ENCODE data around the gene CYBRD1. TPM values are rescaled to one million over a fixed set of nuclear protein-coding genes. Genes with fewer than 3 reads are reported as not detected.
A peak's percentile ranks its signal among the peaks of the same experiment; 100 is the strongest.

The CYBRD1 gene, protein sequence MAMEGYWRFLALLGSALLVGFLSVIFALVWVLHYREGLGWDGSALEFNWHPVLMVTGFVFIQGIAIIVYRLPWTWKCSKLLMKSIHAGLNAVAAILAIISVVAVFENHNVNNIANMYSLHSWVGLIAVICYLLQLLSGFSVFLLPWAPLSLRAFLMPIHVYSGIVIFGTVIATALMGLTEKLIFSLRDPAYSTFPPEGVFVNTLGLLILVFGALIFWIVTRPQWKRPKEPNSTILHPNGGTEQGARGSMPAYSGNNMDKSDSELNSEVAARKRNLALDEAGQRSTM
- 48.4 TPM for total RNA-seq
- long read RNA-seq, full-length matches to known transcripts, result 60 of 74 reads
- long read RNA-seq, partial matches to known transcripts, result 1 of 74 reads
- long read RNA-seq, other reads (novel, unspliced or antisense), result 13 of 74 reads

DNA sequence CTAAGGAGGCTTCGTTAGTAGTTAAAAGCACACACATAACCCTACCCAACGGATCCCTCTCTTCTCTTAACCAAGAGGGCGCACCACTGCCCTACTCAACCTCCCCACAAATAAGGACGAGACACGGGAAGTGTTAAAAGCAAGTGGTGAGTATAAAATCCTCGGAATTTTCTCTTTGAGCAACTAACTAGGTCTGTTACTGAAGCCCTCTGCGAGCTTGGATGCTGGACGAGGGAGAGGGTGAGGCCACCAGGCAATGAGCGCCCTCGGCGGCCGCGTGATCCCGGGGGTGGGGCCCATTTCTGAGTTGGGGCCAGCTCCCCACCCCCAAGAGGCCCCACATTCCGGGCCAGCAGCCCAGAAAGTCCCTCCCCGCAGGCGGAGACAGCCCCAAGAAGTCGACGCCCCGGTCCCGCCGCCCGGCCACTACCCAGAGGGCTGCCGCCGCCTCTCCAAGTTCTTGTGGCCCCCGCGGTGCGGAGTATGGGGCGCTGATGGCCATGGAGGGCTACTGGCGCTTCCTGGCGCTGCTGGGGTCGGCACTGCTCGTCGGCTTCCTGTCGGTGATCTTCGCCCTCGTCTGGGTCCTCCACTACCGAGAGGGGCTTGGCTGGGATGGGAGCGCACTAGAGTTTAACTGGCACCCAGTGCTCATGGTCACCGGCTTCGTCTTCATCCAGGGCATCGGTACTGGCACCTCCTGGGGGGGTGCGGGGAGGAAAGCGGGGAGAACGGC, at the start of gene CYBRD1:
CYBRD1 (plus strand) TSS at position 423 of the 736 bp plus-strand sequence; CDS start at position 495, 72 bp downstream.
- TF ChIP-seq CTCF (IDR thresholded peaks at IDR 0.05; ENCODE audit: borderline replicate concordance), result no peak
- H3K9me3 ChIP-seq (replicated peaks), result no peaks in the 10 kb centered on the region
- peak within 1 kb of the TSS; percentile 95 for H3K27ac ChIP-seq (replicated peaks)
- peak; percentile 90 for DNase-seq
- H3K4me3 ChIP-seq, result peak within 1 kb of the TSS; percentile 86
- H3K36me3 ChIP-seq, result no peaks in the 10 kb centered on the region
- intact Hi-C loops (cut with micrococcal nuclease), result no loop called here
- peaks cover 52% of the 10 kb centered on the region for H3K4me1 ChIP-seq
- H3K27me3 ChIP-seq (ENCODE audit: low read depth), result no peaks in the 10 kb centered on the region

- Histone ChIP-seq H3K4me3 (no peak overlapping the region), H3K27ac (replicated peaks) (no peak overlapping the region), H3K4me1 (no peaks in the 10 kb centered on the region), H3K27me3 (ENCODE audit: low read depth) (no peaks in the 10 kb centered on the region), H3K9me3 (replicated peaks) (no peaks in the 10 kb centered on the region), H3K36me3 (peaks cover 50% of the 10 kb centered on the region)
- DNase-seq, result no peak
- intact Hi-C loops (cut with micrococcal nuclease), result no loop called here
- no peak for TF ChIP-seq CTCF (IDR thresholded peaks at IDR 0.05; ENCODE audit: borderline replicate concordance)
Observed at GRCh38 chr2:171475979-171476378, 46.3 kb upstream of the CYBRD1 start.

GRCh38 chr2:171478345-171478744, 43.9 kb upstream of the CYBRD1 start:
- TF ChIP-seq CTCF (IDR thresholded peaks at IDR 0.05; ENCODE audit: borderline replicate concordance), result no peak
- H3K27me3 ChIP-seq (ENCODE audit: low read depth), result no peaks in the 10 kb centered on the region
- intact Hi-C loops (cut with micrococcal nuclease), result no loop called here
- no peak overlapping the region for H3K4me3 ChIP-seq
- no peak for DNase-seq
- no peaks in the 10 kb centered on the region for H3K4me1 ChIP-seq
- H3K9me3 ChIP-seq (replicated peaks), result no peaks in the 10 kb centered on the region
- peaks cover 48% of the 10 kb centered on the region for H3K36me3 ChIP-seq
- no peak overlapping the region for H3K27ac ChIP-seq (replicated peaks)

DNA sequence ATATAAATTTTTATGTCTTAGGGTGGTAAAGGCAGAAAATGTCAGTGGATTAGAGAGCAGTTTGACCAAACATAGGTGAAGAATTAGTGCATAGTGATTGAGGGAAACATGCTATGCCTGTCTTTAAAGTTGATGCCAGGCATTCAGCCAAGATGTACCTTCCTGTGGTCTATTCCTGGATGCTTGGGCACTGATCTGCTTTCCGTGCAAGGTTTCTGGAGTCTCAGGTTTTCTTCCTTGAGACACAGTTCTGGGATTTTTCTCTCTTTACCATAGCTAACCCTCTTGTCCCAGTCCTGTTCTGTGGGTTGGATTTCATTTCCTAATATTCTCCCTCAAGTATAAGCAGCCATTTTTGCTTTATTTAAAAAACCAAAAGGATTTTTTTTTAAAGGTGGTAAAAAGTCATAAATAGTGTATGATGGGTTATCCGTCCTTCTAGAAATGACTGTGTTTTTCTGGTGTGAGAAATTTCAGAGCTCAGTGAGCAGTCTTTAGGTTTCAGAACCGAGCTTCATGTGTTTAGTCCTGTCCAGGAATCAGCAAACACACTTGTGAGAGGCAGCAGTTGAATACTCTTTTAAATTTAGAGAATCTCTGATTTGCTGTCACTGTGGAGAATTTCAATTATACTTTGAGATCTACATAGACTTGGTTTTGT, 43.0 kb upstream of the CYBRD1 start:
- Histone ChIP-seq H3K4me3 (no peak overlapping the region), H3K27me3 (ENCODE audit: low read depth) (no peaks in the 10 kb centered on the region), H3K9me3 (replicated peaks) (no peaks in the 10 kb centered on the region), H3K4me1 (no peaks in the 10 kb centered on the region), H3K36me3 (peaks cover 44% of the 10 kb centered on the region), H3K27ac (replicated peaks) (no peak overlapping the region)
- intact Hi-C loops (cut with micrococcal nuclease), result no loop called here
- no peak for TF ChIP-seq CTCF (IDR thresholded peaks at IDR 0.05; ENCODE audit: borderline replicate concordance)
- no peak for DNase-seq

DNA sequence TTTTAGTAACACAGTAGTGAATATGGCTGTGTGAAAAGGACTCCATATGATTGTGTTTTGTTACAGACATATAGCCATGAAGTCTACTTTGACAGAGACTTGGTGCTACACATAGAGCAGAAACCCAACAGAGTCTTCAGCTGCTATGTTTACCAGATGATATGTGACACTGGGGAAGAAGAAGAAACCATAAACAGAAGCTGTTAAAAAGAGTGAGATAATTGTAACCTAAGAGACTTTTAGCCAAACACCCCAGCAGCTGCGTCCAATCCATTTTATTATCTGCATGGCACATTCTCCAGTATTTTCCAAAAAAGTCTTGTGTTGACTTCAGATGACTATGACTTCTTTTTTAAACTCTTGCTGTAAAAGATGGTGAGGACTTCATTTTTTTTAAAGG, 41.4 kb upstream of the CYBRD1 start:
- intact Hi-C loops (cut with micrococcal nuclease), result no loop called here
- Histone ChIP-seq H3K4me1 (no peaks in the 10 kb centered on the region), H3K36me3 (peaks cover 37% of the 10 kb centered on the region), H3K27me3 (ENCODE audit: low read depth) (no peaks in the 10 kb centered on the region), H3K27ac (replicated peaks) (no peak overlapping the region), H3K4me3 (no peak overlapping the region), H3K9me3 (replicated peaks) (no peaks in the 10 kb centered on the region)
- no peak for DNase-seq
- TF ChIP-seq CTCF (IDR thresholded peaks at IDR 0.05; ENCODE audit: borderline replicate concordance), result no peak
